GM10248 (cell line): ENCODE measurements around the gene LTB.

Experiments used
- CTCF ChIA-PET: fragments of 300-600 bp; sonication (Branson Sonifier 250); formaldehyde crosslinking; extraction: SDS; loops from one replicate; lab custom pipeline; 2021; ENCODE audit warnings: antibody characterized with exemption; lab: Yijun Ruan, JAX
- POLR2A ChIA-PET: fragments of 350-650 bp; sonication (Branson Sonifier 250); formaldehyde crosslinking; extraction: SDS; loops from one replicate; lab custom pipeline; 2020; ENCODE audit warnings: antibody characterized with exemption; lab: Yijun Ruan, JAX
- DNase-seq: peaks from one replicate; pipeline ENCODE4 v3.0.0; 2012; ENCODE audit errors: extremely low spot score
- CTCF ChIP-seq: IDR thresholded peaks from 2 replicates; pipeline ENCODE4 v1.5.1; 2012; ENCODE audit warnings: mild to moderate bottlenecking, low read depth; ENCODE audit errors: extremely low read depth, missing control alignments, control extremely low read depth

Gene LTB

GRCh38 chr6:31626952-31627351 lies 44.7 kb upstream of the LTB start:
- ChIA-PET POLR2A (interaction anchor here (0.6 to 1.1 kb wide), 3 partner anchors 12 to 201 kb away, joined by 3 to 6 read pairs (median 3); partner anchors contain the start of gene HSPA1B), CTCF (interaction anchor here (1.0 to 1.7 kb wide), 7 partner anchors 9 to 75 kb away, joined by 3 to 8 read pairs (median 3); no protein-coding TSS in a partner anchor)
- DNase-seq, result no peak
- no peak for TF ChIP-seq CTCF

GRCh38 chr6:31624070-31624469 lies 41.8 kb upstream of the LTB start:
- DNase-seq, result no peak
- ChIA-PET CTCF (no interaction called here), POLR2A (interaction anchor here (0.6 to 1.5 kb wide), 2 partner anchors 96 to 204 kb away, joined by 3 to 6 read pairs; partner anchors contain the start of gene HSPA1B)
- no peak for TF ChIP-seq CTCF

- ChIA-PET POLR2A (interaction anchor here (0.6 to 1.2 kb wide), 2 partner anchors 30 to 860 kb away, joined by 3 to 6 read pairs; partner anchors contain the start of gene BAG6), CTCF (interaction anchor here (0.8 to 2.4 kb wide), 9 partner anchors 12 to 76 kb away, joined by 3 to 8 read pairs (median 3); partner anchors contain the start of genes ATP6V1G2 and LST1)
- no peak for TF ChIP-seq CTCF
- DNase-seq, result no peak
Measured at GRCh38 chr6:31622684-31623091, 40.5 kb upstream of the LTB start.

- DNase-seq, result no peak
Measured at GRCh38 chr6:31621991-31622390, 39.8 kb upstream of the LTB start.

GRCh38 chr6:31621320-31621939 lies 39.2 kb upstream of the LTB start:
- ChIA-PET CTCF (interaction anchor here (1.1 to 2.4 kb wide), 5 partner anchors 13 to 75 kb away, joined by 3 to 8 read pairs (median 6); partner anchors contain the start of gene ATP6V1G2), POLR2A (interaction anchor here (0.7 to 2.1 kb wide), 3 partner anchors 13 to 46 kb away, joined by 4 to 6 read pairs (median 5); partner anchors contain the start of gene TNF)
- no peak for DNase-seq
- no peak for TF ChIP-seq CTCF

More at GRCh38 chr6:31621991-31622390, 39.8 kb upstream of the LTB start:
- TF ChIP-seq CTCF, result no peak
- CTCF ChIA-PET, result interaction anchor here (0.8 to 2.4 kb wide), 6 partner anchors 12 to 76 kb away, joined by 3 to 8 read pairs (median 5); partner anchors contain the start of gene ATP6V1G2
- POLR2A ChIA-PET, result interaction anchor here (0.7 to 1.2 kb wide), 2 partner anchors 18 to 31 kb away, joined by 5 to 6 read pairs; partner anchors contain the start of gene BAG6

- CTCF ChIA-PET, result interaction anchor here (2.4 kb wide), 1 partner anchor 13 kb away, joined by 7 read pairs; no protein-coding TSS in a partner anchor
- DNase-seq, result peak; percentile 97
- POLR2A ChIA-PET, result interaction anchor here (0.9 to 2.1 kb wide), 4 partner anchors 13 to 46 kb away, joined by 3 to 6 read pairs (median 4); partner anchors contain the start of gene TNF
- TF ChIP-seq CTCF, result no peak
Measured at GRCh38 chr6:31620586-31621319, 38.5 kb upstream of the LTB start, which contains the start of gene PRRC2A. TSS of gene PRRC2A (plus strand) at chr6:31620715. CDS start at chr6:31622790, 2,075 bp downstream.
